Brain microvascular endothelial cell (primary cell): ENCODE results near the gene TTC34.

Experiments used
- DNase-seq: peaks from one replicate; pipeline ENCODE4 v3.0.0-alpha.2; 2020
- H3K27ac ChIP-seq: fragments of 250-450 bp; sonication (Bioruptor Pico); 2 replicates; pipeline ENCODE4 v1.5.1; 2020; ENCODE audit warnings: mild to moderate bottlenecking, moderate library complexity
- H3K27me3 ChIP-seq: fragments of 250-450 bp; sonication (Bioruptor Pico); replicated peaks from 2 replicates; pipeline ENCODE4 v1.5.1; 2020; ENCODE audit warnings: mild to moderate bottlenecking
- H3K36me3 ChIP-seq: fragments of 250-450 bp; sonication (Bioruptor Pico); replicated peaks from 2 replicates; pipeline ENCODE4 v1.5.1; 2020; ENCODE audit warnings: mild to moderate bottlenecking
- H3K4me3 ChIP-seq: 2 replicates; pipeline ENCODE4 v1.5.1; 2011; ENCODE audit warnings: low read depth, mild to moderate bottlenecking, control low read depth, low read length, moderate library complexity
- in situ Hi-C: cut with HindIII; loops from 2 replicates; pipeline ENCODE4 v1.10.0; 2017; ENCODE audit warnings: low sequenced_read_pairs, low pct_ligation_motif_present
- TF ChIP-seq, protein P1 (sequence below): IDR thresholded peaks from 2 replicates; pipeline ENCODE4 v1.5.1; 2011; ENCODE audit warnings: low read depth, mild to moderate bottlenecking, moderate library complexity, low read length, control low read depth, inconsistent platforms; ENCODE audit errors: missing control alignments

TTC34 gene

GRCh38 chr1:2816786-2817185 lies 15.3 kb upstream of the TTC34 start:
- no peaks in the 10 kb centered on the region for H3K27me3 ChIP-seq

GRCh38 chr1:2815551-2815950 lies 14.1 kb upstream of the TTC34 start:
- Histone ChIP-seq H3K27ac (no peak overlapping the region), H3K36me3 (no peaks in the 10 kb centered on the region), H3K4me3 (no peak overlapping the region), H3K27me3 (no peaks in the 10 kb centered on the region)
- in situ Hi-C loops = no loop called here
- no peak for DNase-seq
- TF ChIP-seq, protein P1, sequence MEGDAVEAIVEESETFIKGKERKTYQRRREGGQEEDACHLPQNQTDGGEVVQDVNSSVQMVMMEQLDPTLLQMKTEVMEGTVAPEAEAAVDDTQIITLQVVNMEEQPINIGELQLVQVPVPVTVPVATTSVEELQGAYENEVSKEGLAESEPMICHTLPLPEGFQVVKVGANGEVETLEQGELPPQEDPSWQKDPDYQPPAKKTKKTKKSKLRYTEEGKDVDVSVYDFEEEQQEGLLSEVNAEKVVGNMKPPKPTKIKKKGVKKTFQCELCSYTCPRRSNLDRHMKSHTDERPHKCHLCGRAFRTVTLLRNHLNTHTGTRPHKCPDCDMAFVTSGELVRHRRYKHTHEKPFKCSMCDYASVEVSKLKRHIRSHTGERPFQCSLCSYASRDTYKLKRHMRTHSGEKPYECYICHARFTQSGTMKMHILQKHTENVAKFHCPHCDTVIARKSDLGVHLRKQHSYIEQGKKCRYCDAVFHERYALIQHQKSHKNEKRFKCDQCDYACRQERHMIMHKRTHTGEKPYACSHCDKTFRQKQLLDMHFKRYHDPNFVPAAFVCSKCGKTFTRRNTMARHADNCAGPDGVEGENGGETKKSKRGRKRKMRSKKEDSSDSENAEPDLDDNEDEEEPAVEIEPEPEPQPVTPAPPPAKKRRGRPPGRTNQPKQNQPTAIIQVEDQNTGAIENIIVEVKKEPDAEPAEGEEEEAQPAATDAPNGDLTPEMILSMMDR = no peak

More at GRCh38 chr1:2816786-2817185, 15.3 kb upstream of the TTC34 start:
- H3K4me3 ChIP-seq = no peak overlapping the region
- H3K27ac ChIP-seq = no peak overlapping the region
- in situ Hi-C loops = no loop called here
- no peak for DNase-seq
- H3K36me3 ChIP-seq = no peaks in the 10 kb centered on the region
- TF ChIP-seq, protein P1 = no peak

- in situ Hi-C loops = no loop called here
- H3K27me3 ChIP-seq = no peaks in the 10 kb centered on the region
- H3K27ac ChIP-seq = no peak overlapping the region
- H3K36me3 ChIP-seq = no peaks in the 10 kb centered on the region
- H3K4me3 ChIP-seq = no peak overlapping the region
- TF ChIP-seq, protein P1 = no peak
- DNase-seq = no peak
These were observed 13.1 kb upstream of the TTC34 start for GRCh38 chr1:2814511-2815075.

DNA sequence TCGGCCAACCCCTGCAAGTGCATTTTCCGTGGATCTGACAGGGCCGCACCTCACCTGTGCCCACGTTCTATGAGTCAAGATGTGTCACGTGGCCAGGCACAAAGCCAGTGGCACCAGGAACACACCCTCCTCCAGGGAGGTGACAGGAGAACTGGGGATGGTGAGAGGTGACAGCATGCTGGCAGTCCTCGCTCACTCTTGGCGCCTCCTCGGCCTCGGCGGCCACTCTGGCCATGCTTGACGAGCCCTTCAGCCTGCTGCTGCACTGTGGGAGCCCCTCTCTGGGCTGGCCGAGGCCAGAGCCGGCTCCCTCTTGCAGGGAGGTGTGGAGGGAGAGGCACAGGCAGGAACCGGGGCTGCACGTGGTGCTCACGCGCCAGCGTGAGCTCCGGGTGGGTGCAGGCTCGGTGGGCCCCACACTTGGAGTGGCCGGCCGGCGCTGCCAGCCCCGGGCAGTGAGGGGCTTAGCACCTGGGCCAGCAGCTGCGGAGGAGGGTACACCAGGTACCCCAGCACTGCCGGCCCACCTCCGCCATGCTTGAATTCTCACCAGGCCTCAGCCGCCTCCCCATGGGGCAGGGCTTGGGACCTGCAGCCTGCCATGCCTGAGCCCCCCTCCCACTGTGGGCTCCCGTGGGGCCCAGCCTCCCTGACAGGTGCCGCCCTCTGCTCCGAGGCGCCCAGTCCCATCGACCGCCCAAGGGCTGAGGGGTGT lies 11.6 kb upstream of the TTC34 start:
- TF ChIP-seq, protein P1 = no peak
- no peaks in the 10 kb centered on the region for H3K36me3 ChIP-seq
- no peaks in the 10 kb centered on the region for H3K27me3 ChIP-seq
- no peak overlapping the region for H3K27ac ChIP-seq
- in situ Hi-C loops = no loop called here
- DNase-seq = no peak
- no peak overlapping the region for H3K4me3 ChIP-seq

DNA sequence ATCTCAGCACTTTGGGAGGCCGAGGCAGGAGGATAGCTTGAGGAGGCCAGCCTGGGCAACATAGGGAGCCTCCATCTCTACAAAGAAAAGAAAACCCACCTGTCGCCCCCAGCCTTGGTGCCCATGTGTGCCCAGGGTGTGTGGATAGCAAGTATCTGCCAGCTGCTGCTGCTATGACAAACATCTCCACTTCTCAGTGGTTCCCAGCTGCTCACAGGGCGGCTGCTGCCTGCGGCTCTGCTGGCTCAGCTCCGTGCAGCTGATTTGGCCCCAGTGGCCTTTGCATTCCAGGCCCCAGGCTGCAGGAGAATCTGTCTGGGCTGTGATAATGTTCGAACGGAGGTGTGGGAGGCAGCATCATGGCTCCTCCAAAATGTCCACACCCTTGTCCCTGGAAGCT lies 10.6 kb upstream of the TTC34 start:
- H3K27ac ChIP-seq = no peak overlapping the region
- H3K27me3 ChIP-seq = no peaks in the 10 kb centered on the region
- in situ Hi-C loops = no loop called here
- TF ChIP-seq, protein P1 = no peak
- no peaks in the 10 kb centered on the region for H3K36me3 ChIP-seq
- H3K4me3 ChIP-seq = no peak overlapping the region
- DNase-seq = no peak

DNA sequence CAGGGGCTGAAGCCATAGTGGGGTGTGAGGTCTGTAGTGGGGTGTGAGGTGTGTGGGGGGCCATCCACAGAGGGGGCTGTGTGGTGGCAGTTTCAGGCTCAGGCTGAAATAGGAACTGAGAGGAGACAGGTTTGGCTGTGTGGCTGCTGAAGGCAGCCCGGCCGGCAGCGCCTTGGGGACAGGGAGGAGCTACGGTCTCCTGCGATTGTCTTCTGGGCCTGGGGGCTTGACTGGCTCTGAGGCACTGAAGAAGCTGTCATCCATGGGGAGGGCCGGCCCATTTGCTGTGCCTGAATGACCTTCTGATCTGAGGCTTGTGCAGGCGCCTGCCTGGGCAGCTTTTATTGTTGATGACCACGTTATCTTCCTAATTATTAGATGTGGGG lies 10.0 kb upstream of the TTC34 start:
- Histone ChIP-seq H3K27ac (no peak overlapping the region), H3K27me3 (no peaks in the 10 kb centered on the region), H3K36me3 (no peaks in the 10 kb centered on the region), H3K4me3 (no peak overlapping the region)
- in situ Hi-C loops = no loop called here
- TF ChIP-seq, protein P1 = no peak
- no peak for DNase-seq
